ENCODE measurements around the gene COL20A1. TPM values are rescaled to one million over a fixed set of nuclear protein-coding genes. Genes with fewer than 3 reads are reported as not detected.

Gene COL20A1
- total RNA-seq, 1 donor from 2014 or later = 5.0 TPM

DNA sequence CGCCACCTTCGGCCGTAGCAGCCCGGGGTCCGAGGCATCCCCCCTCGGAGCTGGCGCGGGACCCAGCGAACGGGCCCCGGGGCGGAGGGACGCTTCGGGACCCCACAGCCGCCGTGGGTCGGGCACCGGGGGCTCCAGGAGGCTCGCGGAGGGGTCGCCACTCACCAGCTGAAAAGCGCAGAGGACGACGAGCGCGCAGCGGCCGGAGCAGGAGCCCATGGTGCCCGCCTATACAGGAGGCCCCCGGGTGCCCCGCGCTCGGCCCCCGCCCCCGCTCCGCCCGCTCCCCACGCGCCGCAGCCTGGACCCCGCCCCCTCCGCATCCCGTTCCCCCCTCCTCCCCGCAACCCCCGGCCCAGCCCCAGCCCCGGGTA, 38.8 kb upstream of the COL20A1 start, which contains the start of gene NKAIN4:
Gene NKAIN4 (minus strand): TSS at position 232 of the 374 bp plus-strand sequence. CDS start 13 bp downstream, at position 219.
- H3K9me3 Mint-ChIP-seq (ENCODE audit: unreplicated experiment) = peaks cover 9% of the 10 kb centered on the region
- Histone ChIP-seq H3K9me3 (ENCODE audit: insufficient read depth, low read depth, low read length) (no peaks in the 10 kb centered on the region), H3K36me3 (ENCODE audit: insufficient read depth, low read length) (no peaks in the 10 kb centered on the region), H3K4me3 (ENCODE audit: insufficient read depth, low read depth, low read length) (no peak within 1 kb of the TSS), H3K4me2 (ENCODE audit: low read length) (peak within 1 kb of the TSS; percentile 75), H4K20me1 (ENCODE audit: insufficient read depth, low read length) (peaks cover 6% of the 10 kb centered on the region), H3K4me1 (ENCODE audit: insufficient read depth, low read length) (peaks cover 6% of the 10 kb centered on the region), H3K27me3 (ENCODE audit: insufficient read depth, low read length) (peaks cover 28% of the 10 kb centered on the region), H3K27ac (ENCODE audit: low read depth, low read length) (no peak within 1 kb of the TSS), H3K9ac (ENCODE audit: low read length) (peak within 1 kb of the TSS; percentile 23), H2AFZ (ENCODE audit: low read depth, low read length) (no peak within 1 kb of the TSS), H3K79me2 (ENCODE audit: insufficient read depth, low read length) (no peaks in the 10 kb centered on the region)
- peaks cover 28% of the 10 kb centered on the region for H3K36me3 Mint-ChIP-seq (ENCODE audit: low read depth, unreplicated experiment)
- TF ChIP-seq, protein P1, sequence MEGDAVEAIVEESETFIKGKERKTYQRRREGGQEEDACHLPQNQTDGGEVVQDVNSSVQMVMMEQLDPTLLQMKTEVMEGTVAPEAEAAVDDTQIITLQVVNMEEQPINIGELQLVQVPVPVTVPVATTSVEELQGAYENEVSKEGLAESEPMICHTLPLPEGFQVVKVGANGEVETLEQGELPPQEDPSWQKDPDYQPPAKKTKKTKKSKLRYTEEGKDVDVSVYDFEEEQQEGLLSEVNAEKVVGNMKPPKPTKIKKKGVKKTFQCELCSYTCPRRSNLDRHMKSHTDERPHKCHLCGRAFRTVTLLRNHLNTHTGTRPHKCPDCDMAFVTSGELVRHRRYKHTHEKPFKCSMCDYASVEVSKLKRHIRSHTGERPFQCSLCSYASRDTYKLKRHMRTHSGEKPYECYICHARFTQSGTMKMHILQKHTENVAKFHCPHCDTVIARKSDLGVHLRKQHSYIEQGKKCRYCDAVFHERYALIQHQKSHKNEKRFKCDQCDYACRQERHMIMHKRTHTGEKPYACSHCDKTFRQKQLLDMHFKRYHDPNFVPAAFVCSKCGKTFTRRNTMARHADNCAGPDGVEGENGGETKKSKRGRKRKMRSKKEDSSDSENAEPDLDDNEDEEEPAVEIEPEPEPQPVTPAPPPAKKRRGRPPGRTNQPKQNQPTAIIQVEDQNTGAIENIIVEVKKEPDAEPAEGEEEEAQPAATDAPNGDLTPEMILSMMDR (IDR thresholded peaks at IDR 0.05; ENCODE audit: insufficient read depth, low read depth, low read length) = no peak
- TF ChIP-seq EZH2 (IDR thresholded peaks at IDR 0.05; ENCODE audit: insufficient read depth, low read length) = peak; percentile 8
- peaks cover 42% of the 10 kb centered on the region for H3K4me1 Mint-ChIP-seq (ENCODE audit: low read depth, unreplicated experiment)
- FAIRE-seq = no peak
- no peak for DNase-seq (ENCODE audit: low read depth)
- H3K27ac Mint-ChIP-seq (ENCODE audit: unreplicated experiment) = peak within 1 kb of the TSS; percentile 84
- peaks cover 6% of the 10 kb centered on the region for H3K27me3 Mint-ChIP-seq (ENCODE audit: low read depth, unreplicated experiment)
- H3K4me3 Mint-ChIP-seq (ENCODE audit: unreplicated experiment) = peak within 1 kb of the TSS; percentile 93

DNA sequence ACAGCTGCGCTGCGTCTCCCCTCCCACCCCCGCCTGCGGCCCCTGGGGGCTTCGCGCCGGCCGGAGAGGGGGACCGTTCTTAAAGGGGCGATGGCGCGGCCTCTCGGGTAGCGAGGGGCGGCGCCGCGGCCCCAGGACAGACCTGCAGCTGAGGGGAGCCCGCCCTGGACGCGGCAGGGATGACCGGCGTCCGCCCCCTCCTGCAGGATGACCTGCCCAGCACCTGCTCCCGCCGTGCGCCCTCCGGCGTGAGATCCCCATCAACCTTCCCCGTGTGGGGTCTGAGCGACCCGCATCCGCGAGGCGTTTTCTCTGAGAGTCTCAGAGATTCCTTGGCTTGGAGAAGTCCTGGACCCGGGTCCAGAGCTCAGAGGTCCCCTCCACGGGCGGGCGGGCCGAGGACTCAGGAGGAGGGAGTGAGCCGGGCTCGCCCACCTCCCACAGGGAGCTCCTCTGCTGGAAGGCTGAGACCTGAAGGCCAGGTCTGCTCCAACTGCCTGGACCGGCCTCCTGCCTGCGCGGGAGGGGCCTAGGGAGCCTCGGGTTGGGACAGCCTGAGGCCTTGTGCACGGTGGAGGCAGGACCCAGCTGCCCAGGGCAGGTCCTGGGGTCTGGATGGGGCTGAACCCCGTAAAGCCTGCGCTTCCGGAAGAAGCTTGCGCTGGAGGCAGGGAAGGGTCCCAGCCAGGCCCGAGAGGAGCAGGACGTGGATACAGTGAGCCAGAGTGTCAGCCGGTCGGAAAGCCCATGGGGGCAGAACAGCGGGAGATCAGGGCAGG, 38.2 kb upstream of the COL20A1 start:
- DNase-seq (ENCODE audit: low read depth) (no peak), FAIRE-seq (no peak)
- H3K27me3 Mint-ChIP-seq (ENCODE audit: low read depth, unreplicated experiment) = peaks cover 6% of the 10 kb centered on the region
- Histone ChIP-seq H3K27ac (ENCODE audit: low read depth, low read length) (no peak overlapping the region), H4K20me1 (ENCODE audit: insufficient read depth, low read length) (peaks cover 6% of the 10 kb centered on the region), H3K79me2 (ENCODE audit: insufficient read depth, low read length) (no peaks in the 10 kb centered on the region), H2AFZ (ENCODE audit: low read depth, low read length) (no peak overlapping the region), H3K4me1 (ENCODE audit: insufficient read depth, low read length) (peaks cover 6% of the 10 kb centered on the region), H3K4me2 (ENCODE audit: low read length) (peak overlapping the region; percentile 50), H3K9ac (ENCODE audit: low read length) (peak overlapping the region; percentile 23), H3K27me3 (ENCODE audit: insufficient read depth, low read length) (peaks cover 28% of the 10 kb centered on the region), H3K4me3 (ENCODE audit: insufficient read depth, low read depth, low read length) (no peak overlapping the region), H3K9me3 (ENCODE audit: insufficient read depth, low read depth, low read length) (no peaks in the 10 kb centered on the region), H3K36me3 (ENCODE audit: insufficient read depth, low read length) (no peaks in the 10 kb centered on the region)
- H3K36me3 Mint-ChIP-seq (ENCODE audit: low read depth, unreplicated experiment) = peaks cover 25% of the 10 kb centered on the region
- H3K4me1 Mint-ChIP-seq (ENCODE audit: low read depth, unreplicated experiment) = peaks cover 40% of the 10 kb centered on the region
- H3K27ac Mint-ChIP-seq (ENCODE audit: unreplicated experiment) = peak overlapping the region; percentile 53
- H3K4me3 Mint-ChIP-seq (ENCODE audit: unreplicated experiment) = peak overlapping the region; percentile 83
- H3K9me3 Mint-ChIP-seq (ENCODE audit: unreplicated experiment) = peaks cover 11% of the 10 kb centered on the region
- peak; percentile 76 for TF ChIP-seq EZH2 (IDR thresholded peaks at IDR 0.05; ENCODE audit: insufficient read depth, low read length)
- TF ChIP-seq, protein P1 (IDR thresholded peaks at IDR 0.05; ENCODE audit: insufficient read depth, low read depth, low read length) = no peak
